HepG2 (cell line): ENCODE data around the gene VRK1. TPM values are rescaled to one million over a fixed set of nuclear protein-coding genes. Genes with fewer than 3 reads are reported as not detected.
A peak's percentile ranks its signal among the peaks of the same experiment; 100 is the strongest.

Source experiments
- AHDC1 ChIP-seq: sonication (generic); formaldehyde crosslinking; IDR thresholded peaks from 2 replicates; pipeline ENCODE4 v1.5.1; 2020; ENCODE audit warnings: mild to moderate bottlenecking, missing genetic modification reagents, borderline replicate concordance
- ARID5B ChIP-seq: IDR thresholded peaks from 2 replicates; pipeline ENCODE4 v1.4.0; 2020; ENCODE audit warnings: mild to moderate bottlenecking, missing genetic modification reagents
- CENPX ChIP-seq: sonication (generic); formaldehyde crosslinking; IDR thresholded peaks from 2 replicates; pipeline ENCODE4 v1.9.0; 2021; ENCODE audit warnings: mild to moderate bottlenecking, missing genetic modification reagents, moderate library complexity
- DNMT1 ChIP-seq: sonication (generic); formaldehyde crosslinking; IDR thresholded peaks from 2 replicates; pipeline ENCODE4 v1.5.1; 2020; ENCODE audit warnings: mild to moderate bottlenecking, missing genetic modification reagents
- HDAC2 ChIP-seq: sonication (generic); formaldehyde crosslinking; IDR thresholded peaks from 2 replicates; pipeline ENCODE4 v1.4.0; 2020; ENCODE audit warnings: missing genetic modification reagents
- HMG20A ChIP-seq: IDR thresholded peaks from 2 replicates; pipeline ENCODE4 v1.6.1; 2016; ENCODE audit warnings: borderline replicate concordance
- JUN ChIP-seq: sonication (generic); formaldehyde crosslinking; IDR thresholded peaks from 2 replicates; pipeline ENCODE4 v1.4.0; 2020; ENCODE audit warnings: mild to moderate bottlenecking, missing genetic modification reagents
- KLF16 ChIP-seq, 2 experiments: sonication (generic) in 1 of 2; formaldehyde crosslinking in 1 of 2; IDR thresholded peaks; 2 replicates each; pipeline versions ENCODE4 v1.6.1 to v1.8.0; 2016 to 2023; ENCODE audit warnings: missing genetic modification reagents in 2 of 2, missing compliant biosample characterization in 1 of 2
- NFE2L1 ChIP-seq: sonication (generic); formaldehyde crosslinking; IDR thresholded peaks from 2 replicates; pipeline ENCODE4 v1.4.0; 2020; ENCODE audit warnings: missing genetic modification reagents, mild to moderate bottlenecking, borderline replicate concordance
- NR2C2 ChIP-seq: sonication (generic); formaldehyde crosslinking; IDR thresholded peaks from 2 replicates; pipeline ENCODE4 v1.4.0; 2020; ENCODE audit warnings: missing genetic modification reagents, mild to moderate bottlenecking, moderate library complexity, borderline replicate concordance
- NR2F2 ChIP-seq: IDR thresholded peaks from 2 replicates; pipeline ENCODE4 v1.6.1; 2012; ENCODE audit warnings: low read depth, inconsistent platforms, borderline replicate concordance
- PHF8 ChIP-seq: sonication (generic); formaldehyde crosslinking; IDR thresholded peaks from 2 replicates; pipeline ENCODE4 v1.5.0; 2020; ENCODE audit warnings: missing genetic modification reagents
- POGZ ChIP-seq: sonication (generic); formaldehyde crosslinking; IDR thresholded peaks from 2 replicates; pipeline ENCODE4 v1.4.0; 2020; ENCODE audit warnings: mild to moderate bottlenecking, missing genetic modification reagents
- TEAD2 ChIP-seq: sonication (generic); formaldehyde crosslinking; IDR thresholded peaks from 2 replicates; pipeline ENCODE4 v1.9.0; 2021; ENCODE audit warnings: missing genetic modification reagents
- ZMYM2 ChIP-seq: sonication (generic); formaldehyde crosslinking; IDR thresholded peaks from 2 replicates; pipeline ENCODE4 v1.8.0; 2022; ENCODE audit warnings: mild to moderate bottlenecking, missing genetic modification reagents
- ZNF432 ChIP-seq: sonication (generic); formaldehyde crosslinking; IDR thresholded peaks from 2 replicates; pipeline ENCODE4 v1.5.0; 2020; ENCODE audit warnings: missing genetic modification reagents, mild to moderate bottlenecking, borderline replicate concordance
- ZNF484 ChIP-seq: sonication (generic); formaldehyde crosslinking; IDR thresholded peaks from 2 replicates; pipeline ENCODE4 v1.5.1; 2020; ENCODE audit warnings: mild to moderate bottlenecking, low read depth, missing genetic modification reagents, borderline replicate concordance
- ZNF605 ChIP-seq: sonication (generic); formaldehyde crosslinking; IDR thresholded peaks from 2 replicates; pipeline ENCODE4 v1.8.0; 2022; ENCODE audit warnings: mild to moderate bottlenecking, missing genetic modification reagents
- ZNF737 ChIP-seq: sonication (generic); formaldehyde crosslinking; IDR thresholded peaks from 2 replicates; pipeline ENCODE4 v1.5.0; 2020; ENCODE audit warnings: missing genetic modification reagents, mild to moderate bottlenecking, borderline replicate concordance
- ZSCAN9 ChIP-seq: IDR thresholded peaks from 2 replicates; pipeline ENCODE4 v1.6.1; 2016; ENCODE audit warnings: borderline replicate concordance
- ZUFSP ChIP-seq: sonication (generic); formaldehyde crosslinking; IDR thresholded peaks from 2 replicates; pipeline ENCODE4 v1.9.0; 2021; ENCODE audit warnings: missing genetic modification reagents, mild to moderate bottlenecking, borderline replicate concordance
- polyA plus RNA-seq, 8 experiments: library from polyadenylated mRNA; depleted of rRNA in 3 of 8; stranded (reverse) in 7 of 8; unstranded in 1 of 8; fragments of >200 nt; fragmentation: Illumina TruSeq in 4 of 8; extraction: Trizol in 4 of 8; gene quantifications; 2 replicates each; pipeline versions ENCODE4 v1.2.1 to v1.2.3, GENCODE V29; 2011 to 2016; ENCODE audit warnings: low read depth in 4 of 8, missing spikeins in 1 of 8, mixed read lengths in 1 of 8; ENCODE audit not compliant: insufficient read depth in 1 of 8
- total RNA-seq, 5 experiments: library from RNA; depleted of rRNA; stranded (reverse); fragments of >200 nt; fragmentation: Illumina TruSeq; extraction: Trizol; gene quantifications; 2 replicates each; pipeline ENCODE4 v1.2.3, GENCODE V29; 2016; ENCODE audit warnings: low read depth in 1 of 5

Gene VRK1
- total and polyA plus RNA-seq, 2 of the 13 experiments (the other 11 are each of a cell fraction or from before 2014, with no cell fraction given), result 7.9 to 51.3 TPM

DNA sequence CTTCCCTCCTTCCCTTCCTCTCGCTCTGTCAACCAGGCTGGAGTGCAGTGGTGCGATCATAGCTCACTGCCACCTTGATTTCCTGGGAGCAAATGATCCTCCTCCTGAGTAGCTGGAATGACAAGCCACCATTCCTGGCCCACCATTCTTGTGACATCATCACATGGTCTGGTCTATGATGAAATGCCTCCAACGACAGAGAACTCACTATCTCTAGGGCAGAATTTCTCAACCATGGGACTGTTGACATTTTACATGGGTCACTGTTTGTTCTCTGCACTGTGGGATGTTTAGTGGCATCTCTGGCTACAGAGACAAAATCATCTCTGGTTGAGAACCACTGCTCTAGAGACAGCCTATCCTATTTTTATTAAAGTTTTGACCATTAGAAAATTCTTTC is 9.7 kb downstream of the VRK1 start (continued):
- TF ChIP-seq NR2C2 (CRISPR knock-in tag), result no peak
- no peak for TF ChIP-seq NFE2L1 (CRISPR knock-in tag)
- no peak for TF ChIP-seq ZUFSP
- no peak for TF ChIP-seq PHF8 (CRISPR knock-in tag)
- TF ChIP-seq TEAD2, result no peak
- no peak for TF ChIP-seq ZNF432 (CRISPR knock-in tag)
- TF ChIP-seq ZNF605 (CRISPR knock-in tag), result no peak
- no peak for TF ChIP-seq JUN (CRISPR knock-in tag)
- no peak for TF ChIP-seq ZNF484 (CRISPR knock-in tag)
- TF ChIP-seq DNMT1 (CRISPR knock-in tag), result no peak
- peak; percentile 78 for TF ChIP-seq POGZ (CRISPR knock-in tag)
- 0 out of 2 replicates have a peak, but pooled peaks have one; percentile 38 for TF ChIP-seq ZMYM2 (CRISPR knock-in tag)
- TF ChIP-seq KLF16 (CRISPR knock-in tag; IDR thresholded peaks at IDR 0.05), result peak in 1 of 2 experiments; percentile 28; a peak in 1 of 4 replicates
- TF ChIP-seq ZNF737 (CRISPR knock-in tag), result no peak
- peak; percentile 70 for TF ChIP-seq HDAC2 (CRISPR knock-in tag)
- peak; percentile 70 for TF ChIP-seq ARID5B
- no peak for TF ChIP-seq ZSCAN9
- no peak for TF ChIP-seq CENPX (CRISPR knock-in tag)
- peak; percentile 62; the same call in 1 of the 2 replicates for TF ChIP-seq HMG20A (CRISPR knock-in tag)
- 0 out of 2 replicates have a peak, but pooled peaks have one; percentile 33 for TF ChIP-seq AHDC1 (CRISPR knock-in tag)
- no peak for TF ChIP-seq NR2F2
